IPS-18a (cell line): ENCODE data around the gene ARSG.

Experiments used
- H3K27ac ChIP-seq: one replicate; pipeline ENCODE4 v1.5.1; 2013; ENCODE audit warnings: low read length
- H3K27me3 ChIP-seq: one replicate; pipeline ENCODE4 v1.6.1; 2013; ENCODE audit warnings: mild to moderate bottlenecking, low read length; ENCODE audit not compliant: control insufficient read depth, insufficient read depth
- H3K36me3 ChIP-seq: one replicate; pipeline ENCODE4 v1.6.1; 2013; ENCODE audit warnings: low read depth, low read length; ENCODE audit not compliant: control insufficient read depth
- H3K4me1 ChIP-seq: one replicate; pipeline ENCODE4 v1.6.1; 2013; ENCODE audit warnings: low read depth, low read length; ENCODE audit not compliant: control insufficient read depth
- H3K4me3 ChIP-seq: one replicate; pipeline ENCODE4 v1.5.1; 2013; ENCODE audit warnings: low read length
- H3K9ac ChIP-seq: one replicate; pipeline ENCODE4 v1.6.1; 2013; ENCODE audit warnings: mild to moderate bottlenecking, low read length, moderate library complexity
- H3K9me3 ChIP-seq: one replicate; pipeline ENCODE4 v1.6.1; 2013; ENCODE audit warnings: low read depth, low read length; ENCODE audit not compliant: control insufficient read depth

ARSG gene

GRCh38 chr17:68288804-68289203 is 2.5 kb upstream of the ARSG start:
- H3K4me3 ChIP-seq: no peak overlapping the region

GRCh38 chr17:68289473-68289872 is 1.8 kb upstream of the ARSG start:
- Histone ChIP-seq H3K27me3 (peaks cover 46% of the 10 kb centered on the region), H3K9ac (no peak overlapping the region)

More at GRCh38 chr17:68288804-68289203, 2.5 kb upstream of the ARSG start:
- Histone ChIP-seq H3K4me1 (peaks cover 17% of the 10 kb centered on the region), H3K9me3 (no peaks in the 10 kb centered on the region), H3K27me3 (peaks cover 46% of the 10 kb centered on the region), H3K27ac (no peak overlapping the region), H3K36me3 (no peaks in the 10 kb centered on the region), H3K9ac (no peak overlapping the region)

GRCh38 chr17:68289936-68290267 is 1.4 kb upstream of the ARSG start:
- Histone ChIP-seq H3K9me3 (no peaks in the 10 kb centered on the region), H3K4me1 (peaks cover 27% of the 10 kb centered on the region), H3K27me3 (peaks cover 46% of the 10 kb centered on the region), H3K36me3 (no peaks in the 10 kb centered on the region), H3K27ac (no peak overlapping the region), H3K9ac (no peak overlapping the region), H3K4me3 (peak overlapping the region; percentile 75)

More at GRCh38 chr17:68289473-68289872, 1.8 kb upstream of the ARSG start:
- no peaks in the 10 kb centered on the region for H3K9me3 ChIP-seq
- no peaks in the 10 kb centered on the region for H3K36me3 ChIP-seq
- no peak overlapping the region for H3K4me3 ChIP-seq
- H3K4me1 ChIP-seq: peaks cover 24% of the 10 kb centered on the region
- no peak overlapping the region for H3K27ac ChIP-seq

- H3K9ac ChIP-seq: peak overlapping the region; percentile 43
- H3K36me3 ChIP-seq: no peaks in the 10 kb centered on the region
- H3K27ac ChIP-seq: no peak overlapping the region
- peaks cover 46% of the 10 kb centered on the region for H3K27me3 ChIP-seq
- H3K4me3 ChIP-seq: peak overlapping the region; percentile 75
- H3K9me3 ChIP-seq: no peaks in the 10 kb centered on the region
- H3K4me1 ChIP-seq: peaks cover 30% of the 10 kb centered on the region
Observed at GRCh38 chr17:68290268-68290954, 884 bp upstream of the ARSG start.

- Histone ChIP-seq H3K36me3 (no peaks in the 10 kb centered on the region), H3K4me3 (peak overlapping the region; percentile 75), H3K4me1 (peaks cover 40% of the 10 kb centered on the region), H3K27ac (no peak overlapping the region), H3K9ac (peak overlapping the region; percentile 81), H3K27me3 (peaks cover 46% of the 10 kb centered on the region), H3K9me3 (no peaks in the 10 kb centered on the region)
Observed at GRCh38 chr17:68291836-68292688, 767 bp downstream of the ARSG start.

- Histone ChIP-seq H3K27ac (no peak overlapping the region), H3K36me3 (no peaks in the 10 kb centered on the region), H3K9me3 (no peaks in the 10 kb centered on the region), H3K4me3 (peak overlapping the region; percentile 75), H3K27me3 (peaks cover 46% of the 10 kb centered on the region), H3K9ac (peak overlapping the region; percentile 81), H3K4me1 (peaks cover 41% of the 10 kb centered on the region)
Observed at GRCh38 chr17:68292689-68293040, 1.4 kb downstream of the ARSG start.

- Histone ChIP-seq H3K27ac (no peak overlapping the region), H3K9me3 (no peaks in the 10 kb centered on the region), H3K27me3 (peaks cover 42% of the 10 kb centered on the region), H3K36me3 (no peaks in the 10 kb centered on the region), H3K9ac (no peak overlapping the region), H3K4me1 (peaks cover 41% of the 10 kb centered on the region), H3K4me3 (peak overlapping the region; percentile 38)
Observed at GRCh38 chr17:68293490-68294195, 2.3 kb downstream of the ARSG start.

GRCh38 chr17:68294196-68294555 is 2.9 kb downstream of the ARSG start:
- Histone ChIP-seq H3K27ac (no peak overlapping the region), H3K9me3 (no peaks in the 10 kb centered on the region), H3K4me1 (peaks cover 39% of the 10 kb centered on the region), H3K27me3 (peaks cover 37% of the 10 kb centered on the region), H3K9ac (no peak overlapping the region), H3K4me3 (peak overlapping the region; percentile 38), H3K36me3 (no peaks in the 10 kb centered on the region)

GRCh38 chr17:68294617-68295016 is 3.3 kb downstream of the ARSG start:
- Histone ChIP-seq H3K4me3 (no peak overlapping the region), H3K27ac (no peak overlapping the region), H3K36me3 (no peaks in the 10 kb centered on the region), H3K27me3 (peaks cover 32% of the 10 kb centered on the region), H3K9ac (no peak overlapping the region), H3K4me1 (peaks cover 34% of the 10 kb centered on the region), H3K9me3 (no peaks in the 10 kb centered on the region)

GRCh38 chr17:68295086-68295485 is 3.8 kb downstream of the ARSG start:
- no peak overlapping the region for H3K9ac ChIP-seq
- H3K4me1 ChIP-seq: peaks cover 30% of the 10 kb centered on the region
- H3K4me3 ChIP-seq: no peak overlapping the region
- no peaks in the 10 kb centered on the region for H3K9me3 ChIP-seq
- no peaks in the 10 kb centered on the region for H3K36me3 ChIP-seq
- H3K27ac ChIP-seq: no peak overlapping the region
- H3K27me3 ChIP-seq: peaks cover 28% of the 10 kb centered on the region

- Histone ChIP-seq H3K9ac (no peak overlapping the region), H3K27ac (no peak overlapping the region), H3K4me3 (no peak overlapping the region)
Observed at GRCh38 chr17:68296217-68297191, 5.2 kb downstream of the ARSG start.

More at GRCh38 chr17:68296217-68297191, 5.2 kb downstream of the ARSG start:
- H3K36me3 ChIP-seq: no peaks in the 10 kb centered on the region
- no peaks in the 10 kb centered on the region for H3K9me3 ChIP-seq
- H3K27me3 ChIP-seq: peaks cover 18% of the 10 kb centered on the region
- peaks cover 32% of the 10 kb centered on the region for H3K4me1 ChIP-seq
